ENCODE measurements around the gene CDK2AP2. TPM values are rescaled to one million over a fixed set of nuclear protein-coding genes. Genes with fewer than 3 reads are reported as not detected.

The CDK2AP2 gene
- total RNA-seq, 1 donor from 2014 or later, result 27.8 TPM

- no peak for DNase-seq (ENCODE audit: low spot score)
- H3K4me3 Mint-ChIP-seq (ENCODE audit: unreplicated experiment), result no peak overlapping the region
- H3K27ac Mint-ChIP-seq (ENCODE audit: unreplicated experiment), result no peak overlapping the region
- TF ChIP-seq, protein P1, sequence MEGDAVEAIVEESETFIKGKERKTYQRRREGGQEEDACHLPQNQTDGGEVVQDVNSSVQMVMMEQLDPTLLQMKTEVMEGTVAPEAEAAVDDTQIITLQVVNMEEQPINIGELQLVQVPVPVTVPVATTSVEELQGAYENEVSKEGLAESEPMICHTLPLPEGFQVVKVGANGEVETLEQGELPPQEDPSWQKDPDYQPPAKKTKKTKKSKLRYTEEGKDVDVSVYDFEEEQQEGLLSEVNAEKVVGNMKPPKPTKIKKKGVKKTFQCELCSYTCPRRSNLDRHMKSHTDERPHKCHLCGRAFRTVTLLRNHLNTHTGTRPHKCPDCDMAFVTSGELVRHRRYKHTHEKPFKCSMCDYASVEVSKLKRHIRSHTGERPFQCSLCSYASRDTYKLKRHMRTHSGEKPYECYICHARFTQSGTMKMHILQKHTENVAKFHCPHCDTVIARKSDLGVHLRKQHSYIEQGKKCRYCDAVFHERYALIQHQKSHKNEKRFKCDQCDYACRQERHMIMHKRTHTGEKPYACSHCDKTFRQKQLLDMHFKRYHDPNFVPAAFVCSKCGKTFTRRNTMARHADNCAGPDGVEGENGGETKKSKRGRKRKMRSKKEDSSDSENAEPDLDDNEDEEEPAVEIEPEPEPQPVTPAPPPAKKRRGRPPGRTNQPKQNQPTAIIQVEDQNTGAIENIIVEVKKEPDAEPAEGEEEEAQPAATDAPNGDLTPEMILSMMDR (IDR thresholded peaks at IDR 0.05; ENCODE audit: unreplicated experiment), result no peak
- peaks cover 9% of the 10 kb centered on the region for H3K27me3 Mint-ChIP-seq (ENCODE audit: unreplicated experiment)
- H3K9me3 Mint-ChIP-seq (ENCODE audit: unreplicated experiment), result no peaks in the 10 kb centered on the region
- no peaks in the 10 kb centered on the region for H3K36me3 Mint-ChIP-seq (ENCODE audit: low read depth, unreplicated experiment)
- H3K4me1 Mint-ChIP-seq (ENCODE audit: unreplicated experiment), result peaks cover 6% of the 10 kb centered on the region
Observed at GRCh38 chr11:67520856-67521824, 13.2 kb upstream of the CDK2AP2 start.

DNA sequence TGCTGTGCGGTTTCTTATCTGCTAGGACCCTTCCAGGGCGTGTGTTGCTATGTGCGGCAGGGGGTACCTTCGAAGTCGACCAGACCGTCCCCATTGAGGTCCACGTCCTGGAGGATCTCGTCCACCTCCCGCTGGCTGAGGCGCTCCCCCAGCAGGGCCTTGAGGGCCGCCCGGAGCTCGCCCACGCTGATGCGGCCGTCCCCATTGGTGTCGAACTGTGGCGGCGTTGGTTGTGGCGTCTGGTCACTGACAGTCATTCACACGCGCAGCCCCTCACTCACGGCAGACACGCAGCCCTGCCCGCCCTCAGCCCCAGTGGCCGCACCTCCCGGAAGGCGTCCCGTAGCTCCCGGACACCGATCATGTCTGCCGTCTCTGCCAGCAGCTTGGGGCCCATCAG, 11.8 kb upstream of the CDK2AP2 start:
- peaks cover 12% of the 10 kb centered on the region for H3K27me3 Mint-ChIP-seq (ENCODE audit: unreplicated experiment)
- DNase-seq (ENCODE audit: low spot score), result no peak
- TF ChIP-seq, protein P1 (IDR thresholded peaks at IDR 0.05; ENCODE audit: unreplicated experiment), result no peak
- H3K4me3 Mint-ChIP-seq (ENCODE audit: unreplicated experiment), result no peak overlapping the region
- no peak overlapping the region for H3K27ac Mint-ChIP-seq (ENCODE audit: unreplicated experiment)
- no peaks in the 10 kb centered on the region for H3K9me3 Mint-ChIP-seq (ENCODE audit: unreplicated experiment)
- no peaks in the 10 kb centered on the region for H3K36me3 Mint-ChIP-seq (ENCODE audit: low read depth, unreplicated experiment)
- H3K4me1 Mint-ChIP-seq (ENCODE audit: unreplicated experiment), result peaks cover 6% of the 10 kb centered on the region

DNA sequence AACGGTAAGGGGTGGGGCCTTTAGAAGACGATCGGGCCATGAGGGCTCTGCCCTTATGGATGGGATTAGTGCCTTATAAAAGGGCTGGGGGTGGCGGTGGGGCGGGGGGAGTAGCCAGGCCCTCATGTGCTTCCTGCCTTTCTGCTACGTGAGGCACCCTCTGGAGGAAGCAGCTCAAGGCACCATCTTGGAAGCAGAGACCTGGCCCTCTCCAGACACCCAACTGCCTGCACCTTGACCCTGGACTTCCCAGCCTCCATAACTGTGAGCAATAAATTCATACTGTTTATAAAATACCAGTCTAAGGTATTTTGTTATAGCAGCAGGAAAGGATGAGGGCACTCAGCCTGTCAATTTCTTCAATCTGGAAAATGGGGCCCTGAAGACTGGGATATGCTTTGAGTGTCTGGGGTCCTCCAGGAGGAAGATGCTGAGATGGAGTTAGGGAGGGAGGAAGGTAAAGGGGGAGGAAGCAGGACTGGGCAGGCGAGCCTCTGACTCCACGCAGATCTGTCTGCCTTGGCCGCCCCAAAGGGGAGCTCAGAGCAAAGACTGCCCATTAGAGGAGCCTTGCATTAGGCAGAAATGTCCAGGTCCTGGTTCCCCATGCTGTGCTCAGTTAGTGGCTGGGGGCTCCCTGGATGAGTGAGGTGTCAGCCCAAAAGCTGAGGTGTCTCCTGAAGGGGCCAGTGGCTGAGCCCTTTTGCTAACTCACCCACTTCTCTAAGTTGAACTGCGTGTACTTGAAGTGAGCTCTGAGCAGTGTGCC, 10.0 kb upstream of the CDK2AP2 start:
- no peaks in the 10 kb centered on the region for H3K9me3 Mint-ChIP-seq (ENCODE audit: unreplicated experiment)
- H3K27me3 Mint-ChIP-seq (ENCODE audit: unreplicated experiment), result peaks cover 8% of the 10 kb centered on the region
- no peaks in the 10 kb centered on the region for H3K36me3 Mint-ChIP-seq (ENCODE audit: low read depth, unreplicated experiment)
- DNase-seq (ENCODE audit: low spot score), result no peak
- H3K27ac Mint-ChIP-seq (ENCODE audit: unreplicated experiment), result no peak overlapping the region
- TF ChIP-seq, protein P1 (IDR thresholded peaks at IDR 0.05; ENCODE audit: unreplicated experiment), result no peak
- no peak overlapping the region for H3K4me3 Mint-ChIP-seq (ENCODE audit: unreplicated experiment)
- peaks cover 6% of the 10 kb centered on the region for H3K4me1 Mint-ChIP-seq (ENCODE audit: unreplicated experiment)

DNA sequence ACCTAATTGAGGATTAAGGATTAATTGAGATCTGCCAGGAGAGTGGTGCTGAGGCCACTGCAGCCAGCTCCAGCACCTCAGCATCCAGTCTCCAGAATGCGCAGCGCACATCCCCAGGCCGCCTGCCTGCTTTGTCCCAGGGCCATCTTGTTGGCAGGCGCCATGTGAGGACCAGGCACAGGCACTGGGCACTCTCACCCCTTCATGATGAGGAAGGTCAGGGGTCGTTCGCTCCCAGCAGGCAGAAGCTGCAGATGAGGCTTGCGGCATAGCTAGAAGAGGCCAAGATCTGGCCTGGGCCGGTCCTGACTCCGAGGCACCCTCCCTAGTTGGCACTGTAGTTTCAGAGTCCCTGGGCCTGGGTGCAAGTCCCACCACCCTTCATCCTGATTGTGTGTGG, 8.8 kb upstream of the CDK2AP2 start:
- Mint-ChIP-seq H3K27ac (ENCODE audit: unreplicated experiment) (no peak overlapping the region), H3K27me3 (ENCODE audit: unreplicated experiment) (peaks cover 8% of the 10 kb centered on the region), H3K4me3 (ENCODE audit: unreplicated experiment) (no peak overlapping the region), H3K36me3 (ENCODE audit: low read depth, unreplicated experiment) (no peaks in the 10 kb centered on the region), H3K4me1 (ENCODE audit: unreplicated experiment) (peaks cover 6% of the 10 kb centered on the region), H3K9me3 (ENCODE audit: unreplicated experiment) (no peaks in the 10 kb centered on the region)
- no peak for DNase-seq (ENCODE audit: low spot score)
- TF ChIP-seq, protein P1 (IDR thresholded peaks at IDR 0.05; ENCODE audit: unreplicated experiment), result no peak

Data from endothelial cell (in vitro differentiated cells).